Endothelial cell of umbilical vein (primary cell): Measurements from ENCODE around the gene GJB2. TPM values are rescaled to one million over a fixed set of nuclear protein-coding genes. Genes with fewer than 3 reads are reported as not detected.

Experiments used
- BruUV-seq: library from RNA; stranded (reverse); fragments of 400-500 nt; replicated peaks from 2 replicates; lab custom pipeline; 2021; lab: Mats Ljungman, UMichigan
- CTCF ChIA-PET: fragments of 300-600, 350-600 bp; sonication (Branson Sonifier 250); formaldehyde crosslinking; loops from one replicate; lab custom pipeline; 2021; ENCODE audit warnings: antibody characterized with exemption, inconsistent platforms; lab: Charles Lee
- POLR2A ChIA-PET: fragments of 300-600, 350-600 bp; sonication (Branson Sonifier 250); formaldehyde crosslinking; loops from one replicate; lab custom pipeline; 2021; ENCODE audit warnings: antibody characterized with exemption, inconsistent platforms; lab: Charles Lee
- DNase-seq: peaks from one replicate; pipeline ENCODE4 v3.0.0-alpha.2; 2011; ENCODE audit warnings: low read depth, low spot score
- FAIRE-seq: peaks from 2 replicates; lab custom pipeline; 2011; peaks lifted over from hg19 to GRCh38; lab: Jason Lieb, UNC
- H2AFZ ChIP-seq: 2 replicates; pipeline ENCODE4 v1.6.0; 2012; ENCODE audit warnings: low read depth, low read length, control low read depth, inconsistent platforms
- H3K27ac ChIP-seq: 2 replicates; pipeline ENCODE4 v1.5.1; 2011; ENCODE audit warnings: low read depth, mild to moderate bottlenecking, control low read depth, low read length, moderate library complexity; ENCODE audit not compliant: insufficient read depth
- H3K27me3 ChIP-seq, 2 experiments: 2 replicates each; pipeline versions ENCODE4 v1.6.0 to v1.6.1; 2011; ENCODE audit warnings: low read length in 2 of 2, mixed read lengths in 1 of 2; ENCODE audit not compliant: control insufficient read depth in 2 of 2, insufficient read depth in 2 of 2
- H3K36me3 ChIP-seq, 2 experiments: 2 replicates in 1 of 2; 3 replicates in 1 of 2; pipeline ENCODE4 v1.5.1; 2011; ENCODE audit warnings: low read length in 2 of 2, mild to moderate bottlenecking in 1 of 2, moderate library complexity in 1 of 2; ENCODE audit not compliant: control insufficient read depth in 2 of 2, insufficient read depth in 2 of 2; ENCODE audit errors: extremely low read depth in 1 of 2
- H3K4me1 ChIP-seq: 3 replicates; pipeline ENCODE4 v1.5.1; 2011; ENCODE audit warnings: mild to moderate bottlenecking, low read length; ENCODE audit not compliant: control insufficient read depth, insufficient read depth; ENCODE audit errors: extremely low read depth
- H3K4me2 ChIP-seq: 2 replicates; pipeline ENCODE4 v1.6.1; 2011; ENCODE audit warnings: low read length, control low read depth, mixed read lengths; ENCODE audit not compliant: insufficient read depth
- H3K4me3 ChIP-seq, 3 experiments: fragments of 200-600 bp in 1 of 3; sonication (generic), shearing (Covaris generic) in 1 of 3; replicated peaks in 1 of 3; 2 replicates each; pipeline ENCODE4 v1.5.1; 2011 to 2016; ENCODE audit warnings: control low read depth in 3 of 3, low read length in 3 of 3, mild to moderate bottlenecking in 2 of 3, inconsistent platforms in 1 of 3, low read depth in 1 of 3, moderate library complexity in 1 of 3; ENCODE audit not compliant: insufficient read depth in 1 of 3
- H3K79me2 ChIP-seq: 2 replicates; pipeline ENCODE4 v1.6.0; 2012; ENCODE audit warnings: low read length, inconsistent platforms; ENCODE audit not compliant: control insufficient read depth, insufficient read depth
- H3K9ac ChIP-seq: replicated peaks from 2 replicates; pipeline ENCODE3; 2011; ENCODE audit warnings: low read length, control low read depth; ENCODE audit not compliant: insufficient read depth; ENCODE audit errors: extremely low read depth
- H3K9me1 ChIP-seq: replicated peaks from 3 replicates; pipeline ENCODE4 v1.6.0; 2011; ENCODE audit warnings: mild to moderate bottlenecking, low read length; ENCODE audit not compliant: control insufficient read depth, insufficient read depth; ENCODE audit errors: extremely low read depth
- H3K9me3 ChIP-seq: replicated peaks from 2 replicates; pipeline ENCODE4 v1.5.1; 2012; ENCODE audit warnings: low read length, inconsistent platforms; ENCODE audit not compliant: control insufficient read depth, insufficient read depth
- H4K20me1 ChIP-seq: replicated peaks from 2 replicates; pipeline ENCODE3; 2011; ENCODE audit warnings: mild to moderate bottlenecking, low read length; ENCODE audit not compliant: control insufficient read depth, insufficient read depth; ENCODE audit errors: extremely low read depth
- EZH2 ChIP-seq: IDR thresholded peaks from 2 replicates; pipeline ENCODE4 v1.6.1; 2012; ENCODE audit warnings: borderline replicate concordance, low read depth, mild to moderate bottlenecking, moderate library complexity, low read length, inconsistent platforms; ENCODE audit not compliant: severe bottlenecking
- JUN ChIP-seq: IDR thresholded peaks from 2 replicates; pipeline ENCODE4 v1.6.1; 2011; ENCODE audit warnings: borderline replicate concordance, low read depth; ENCODE audit not compliant: insufficient read length, insufficient read depth
- POLR2A ChIP-seq: IDR thresholded peaks from 2 replicates; pipeline ENCODE4 v1.6.1; 2012; ENCODE audit warnings: low read depth, mild to moderate bottlenecking, control low read depth, low read length
- POLR2AphosphoS5 ChIP-seq: IDR thresholded peaks from 2 replicates; pipeline ENCODE4 v1.6.1; 2012; ENCODE audit warnings: low read depth, mild to moderate bottlenecking, control low read depth, low read length, moderate library complexity; ENCODE audit not compliant: insufficient read depth
- dilution Hi-C: fragments of 300-500 bp; cut with MboI; formaldehyde crosslinking; loops from one replicate; pipeline ENCODE4 v1.15.0; 2019; ENCODE audit warnings: low sequenced_read_pairs; ENCODE audit not compliant: extremely low pct_ligation_motif_present
- intact Hi-C: fragments of 100-400 bp; cut with micrococcal nuclease; formaldehyde crosslinking; loops from one replicate; pipeline ENCODE4 v1.10.0; 2022
- polyA plus RNA-seq, 4 experiments: library from polyadenylated mRNA; depleted of rRNA in 3 of 4; stranded (reverse) in 3 of 4; unstranded in 1 of 4; fragments of >200 nt; gene quantifications; 2 replicates each; pipeline versions ENCODE4 v1.2.1 to v1.2.3, GENCODE V29; 2011 to 2012; ENCODE audit warnings: missing spikeins in 1 of 4
- total RNA-seq: library from RNA; stranded (reverse); gene quantifications from 2 replicates; pipeline ENCODE4 v1.2.3, GENCODE V29; 2021
- TF ChIP-seq, protein P1 (sequence below), 2 donors: IDR thresholded peaks; 1 replicate in 1 of 2; 2 replicates in 1 of 2; pipeline ENCODE4 v1.5.1; 2011; ENCODE audit warnings: low read length in 2 of 2, mild to moderate bottlenecking in 2 of 2, moderate library complexity in 2 of 2, control low read depth in 1 of 2, inconsistent platforms in 1 of 2, low read depth in 1 of 2; ENCODE audit not compliant: insufficient read depth in 1 of 2; ENCODE audit errors: extremely low read depth in 1 of 2
- TF ChIP-seq, protein P2 (sequence below): IDR thresholded peaks from 2 replicates; pipeline ENCODE4 v1.6.1; 2011; ENCODE audit not compliant: insufficient read depth, insufficient read length

GJB2 gene
- total and polyA plus RNA-seq, 2 donors (not counting 3 experiments of a cell fraction or from before 2014, with no cell fraction given), result not detected

GRCh38 chr13:20217168-20217567, 24.4 kb upstream of the GJB2 start:
- Histone ChIP-seq H3K4me1 (no peaks in the 10 kb centered on the region), H3K9ac (no peak overlapping the region), H3K27ac (no peak overlapping the region), H3K36me3 (no peaks in the 10 kb centered on the region), H4K20me1 (no peaks in the 10 kb centered on the region), H2AFZ (no peak overlapping the region), H3K27me3 (peaks cover 6 to 16% of the 10 kb centered on the region in 2 experiments), H3K4me3 (no peak overlapping the region), H3K4me2 (no peak overlapping the region), H3K79me2 (no peaks in the 10 kb centered on the region), H3K9me3 (no peaks in the 10 kb centered on the region), H3K9me1 (no peaks in the 10 kb centered on the region)
- no TSS peak for BruUV-seq
- POLR2A ChIA-PET, result no interaction called here
- intact Hi-C loops, result loop anchor here (2.0 kb wide), 1 partner anchor 18 kb away; no protein-coding TSS in a partner anchor
- TF ChIP-seq, protein P1, sequence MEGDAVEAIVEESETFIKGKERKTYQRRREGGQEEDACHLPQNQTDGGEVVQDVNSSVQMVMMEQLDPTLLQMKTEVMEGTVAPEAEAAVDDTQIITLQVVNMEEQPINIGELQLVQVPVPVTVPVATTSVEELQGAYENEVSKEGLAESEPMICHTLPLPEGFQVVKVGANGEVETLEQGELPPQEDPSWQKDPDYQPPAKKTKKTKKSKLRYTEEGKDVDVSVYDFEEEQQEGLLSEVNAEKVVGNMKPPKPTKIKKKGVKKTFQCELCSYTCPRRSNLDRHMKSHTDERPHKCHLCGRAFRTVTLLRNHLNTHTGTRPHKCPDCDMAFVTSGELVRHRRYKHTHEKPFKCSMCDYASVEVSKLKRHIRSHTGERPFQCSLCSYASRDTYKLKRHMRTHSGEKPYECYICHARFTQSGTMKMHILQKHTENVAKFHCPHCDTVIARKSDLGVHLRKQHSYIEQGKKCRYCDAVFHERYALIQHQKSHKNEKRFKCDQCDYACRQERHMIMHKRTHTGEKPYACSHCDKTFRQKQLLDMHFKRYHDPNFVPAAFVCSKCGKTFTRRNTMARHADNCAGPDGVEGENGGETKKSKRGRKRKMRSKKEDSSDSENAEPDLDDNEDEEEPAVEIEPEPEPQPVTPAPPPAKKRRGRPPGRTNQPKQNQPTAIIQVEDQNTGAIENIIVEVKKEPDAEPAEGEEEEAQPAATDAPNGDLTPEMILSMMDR (IDR thresholded peaks at IDR 0.05; ENCODE audit: extremely low read depth in 1 of 2, insufficient read depth in 1 of 2, low read depth in 1 of 2, low read length in 2 of 2), result no peak
- TF ChIP-seq POLR2AphosphoS5 (no peak), JUN (no peak), EZH2 (no peak), POLR2A (no peak)
- TF ChIP-seq, protein P2, sequence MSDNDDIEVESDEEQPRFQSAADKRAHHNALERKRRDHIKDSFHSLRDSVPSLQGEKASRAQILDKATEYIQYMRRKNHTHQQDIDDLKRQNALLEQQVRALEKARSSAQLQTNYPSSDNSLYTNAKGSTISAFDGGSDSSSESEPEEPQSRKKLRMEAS, result no peak
- CTCF ChIA-PET, result no interaction called here
- FAIRE-seq (no peak), DNase-seq (no peak)
- dilution Hi-C loops, result no loop called here
